ENCODE results near the gene SLC39A9. TPM values are rescaled to one million over a fixed set of nuclear protein-coding genes. Genes with fewer than 3 reads are reported as not detected.
A peak's percentile ranks its signal among the peaks of the same experiment; 100 is the strongest.
"Not testable (repeated sequence)": the region's sequence is repeated elsewhere in the genome, so short reads cannot be mapped to it uniquely, and the experiment has no call there.

Gene SLC39A9
- total and polyA plus RNA-seq, 2 of the 4 experiments (the other 2 are of a cell fraction), result 41.4 to 168 TPM

DNA sequence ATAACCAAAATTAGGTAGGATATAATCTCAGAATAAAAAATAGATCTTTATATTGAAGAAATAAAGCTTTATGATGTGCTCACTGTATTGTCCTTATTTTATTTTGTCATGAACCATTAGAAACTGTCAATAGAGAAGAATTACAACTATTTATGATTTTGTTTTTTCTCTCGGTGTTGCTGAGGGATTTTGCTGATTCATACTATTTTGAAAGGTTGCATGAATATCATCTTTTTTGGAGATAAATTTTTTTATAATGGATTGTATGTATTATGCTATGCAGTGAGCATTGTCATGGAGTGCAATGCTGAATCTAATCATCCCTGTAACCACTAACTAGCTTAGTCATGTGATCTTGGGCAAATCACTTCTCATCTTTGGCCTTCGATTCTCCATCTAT, 15.0 kb downstream of the SLC39A9 start:
- Histone ChIP-seq H3K27me3 (ENCODE audit: control insufficient read depth, insufficient read depth, low read length) (no peaks in the 10 kb centered on the region), H2BK120ac (ENCODE audit: low read depth, low read length) (no peak overlapping the region), H2AK5ac (ENCODE audit: low read depth, low read length) (no peak overlapping the region), H3K27ac (ENCODE audit: insufficient read depth, low read length) (no peak overlapping the region), H4K8ac (ENCODE audit: low read depth in 2 of 2, low read length in 2 of 2) (no peak overlapping the region), H3K14ac (replicated peaks; ENCODE audit: low read depth, low read length) (no peak overlapping the region), H3K23ac (ENCODE audit: low read depth, low read length) (no peak overlapping the region), H3K36me3 (ENCODE audit: control insufficient read depth, insufficient read depth, low read length) (no peaks in the 10 kb centered on the region), H3K4me1 (ENCODE audit: control insufficient read depth, insufficient read depth, low read length) (no peaks in the 10 kb centered on the region), H3K4ac (ENCODE audit: low read depth, low read length) (no peak overlapping the region), H2AK9ac (replicated peaks; ENCODE audit: low read depth, low read length, poor library complexity) (no peak overlapping the region), H3K9me1 (ENCODE audit: insufficient read depth, low read length) (no peaks in the 10 kb centered on the region; the same call in 1 of the 2 replicates), H3K18ac (ENCODE audit: low read depth, low read length) (no peak overlapping the region), H3K56ac (ENCODE audit: extremely low read depth, insufficient read depth, low read length) (no peak overlapping the region), H3K4me2 (ENCODE audit: low read depth, low read length) (no peak overlapping the region), H4K5ac (ENCODE audit: low read depth, low read length) (no peak overlapping the region), H2BK20ac (ENCODE audit: low read depth, low read length) (no peak overlapping the region), H3K9ac (ENCODE audit: low read depth, low read length) (no peak overlapping the region), H3K9me3 (ENCODE audit: control insufficient read depth, insufficient read depth, low read length) (peaks cover 2% of the 10 kb centered on the region; the same call in 1 of the 2 replicates), H2AFZ (replicated peaks; ENCODE audit: low read length, poor library complexity) (no peak overlapping the region), H2BK15ac (ENCODE audit: low read depth, low read length) (no peak overlapping the region), H2BK5ac (ENCODE audit: low read depth, low read length, poor library complexity, severe bottlenecking) (no peak overlapping the region), H4K20me1 (ENCODE audit: insufficient read depth, low read length) (peaks cover 32% of the 10 kb centered on the region), H3K4me3 (ENCODE audit: insufficient read depth, low read depth, low read length) (no peak overlapping the region), H4K91ac (ENCODE audit: insufficient read depth, low read depth, low read length) (no peak overlapping the region), H3K79me1 (ENCODE audit: low read depth in 1 of 2, low read length in 2 of 2) (peaks cover 17 to 47% of the 10 kb centered on the region in 2 experiments)
- ChIA-PET POLR2A (ENCODE audit: unreplicated experiment) (interaction anchor here (0.7 kb wide), 1 partner anchor 15 kb away, joined by 6 read pairs; the partner anchor contains the start of gene ERH), CTCF (interaction anchor here (0.6 to 0.7 kb wide), 2 partner anchors 15 to 67 kb away, joined by 3 read pairs; partner anchors contain the start of gene ERH)
- DNase-seq (no peak), ATAC-seq (ENCODE audit: low read depth) (no peak)
- TF ChIP-seq RAD21 (IDR thresholded peaks at IDR 0.05; ENCODE audit: low read length) (no peak), MAFK (IDR thresholded peaks at IDR 0.05; ENCODE audit: low read depth, low read length) (peak; percentile 81), POLR2A (IDR thresholded peaks at IDR 0.05; ENCODE audit: low read depth, low read length) (no peak), FOS (IDR thresholded peaks at IDR 0.05; ENCODE audit: low read depth, low read length) (no peak)
- TF ChIP-seq, protein P1, sequence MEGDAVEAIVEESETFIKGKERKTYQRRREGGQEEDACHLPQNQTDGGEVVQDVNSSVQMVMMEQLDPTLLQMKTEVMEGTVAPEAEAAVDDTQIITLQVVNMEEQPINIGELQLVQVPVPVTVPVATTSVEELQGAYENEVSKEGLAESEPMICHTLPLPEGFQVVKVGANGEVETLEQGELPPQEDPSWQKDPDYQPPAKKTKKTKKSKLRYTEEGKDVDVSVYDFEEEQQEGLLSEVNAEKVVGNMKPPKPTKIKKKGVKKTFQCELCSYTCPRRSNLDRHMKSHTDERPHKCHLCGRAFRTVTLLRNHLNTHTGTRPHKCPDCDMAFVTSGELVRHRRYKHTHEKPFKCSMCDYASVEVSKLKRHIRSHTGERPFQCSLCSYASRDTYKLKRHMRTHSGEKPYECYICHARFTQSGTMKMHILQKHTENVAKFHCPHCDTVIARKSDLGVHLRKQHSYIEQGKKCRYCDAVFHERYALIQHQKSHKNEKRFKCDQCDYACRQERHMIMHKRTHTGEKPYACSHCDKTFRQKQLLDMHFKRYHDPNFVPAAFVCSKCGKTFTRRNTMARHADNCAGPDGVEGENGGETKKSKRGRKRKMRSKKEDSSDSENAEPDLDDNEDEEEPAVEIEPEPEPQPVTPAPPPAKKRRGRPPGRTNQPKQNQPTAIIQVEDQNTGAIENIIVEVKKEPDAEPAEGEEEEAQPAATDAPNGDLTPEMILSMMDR (conservative IDR thresholded peaks at IDR 0.05; ENCODE audit: low read depth, low read length), result no peak
- TF ChIP-seq, protein P2, sequence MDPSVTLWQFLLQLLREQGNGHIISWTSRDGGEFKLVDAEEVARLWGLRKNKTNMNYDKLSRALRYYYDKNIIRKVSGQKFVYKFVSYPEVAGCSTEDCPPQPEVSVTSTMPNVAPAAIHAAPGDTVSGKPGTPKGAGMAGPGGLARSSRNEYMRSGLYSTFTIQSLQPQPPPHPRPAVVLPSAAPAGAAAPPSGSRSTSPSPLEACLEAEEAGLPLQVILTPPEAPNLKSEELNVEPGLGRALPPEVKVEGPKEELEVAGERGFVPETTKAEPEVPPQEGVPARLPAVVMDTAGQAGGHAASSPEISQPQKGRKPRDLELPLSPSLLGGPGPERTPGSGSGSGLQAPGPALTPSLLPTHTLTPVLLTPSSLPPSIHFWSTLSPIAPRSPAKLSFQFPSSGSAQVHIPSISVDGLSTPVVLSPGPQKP (IDR thresholded peaks at IDR 0.05; ENCODE audit: borderline replicate concordance, low read depth, low read length), result no peak
- dilution Hi-C loops (cut with HindIII; ENCODE audit: low sequenced_read_pairs, unreplicated experiment) (no loop called here), intact Hi-C loops (cut with micrococcal nuclease) (no loop called here), in situ Hi-C loops (cut with MboI; ENCODE audit: low sequenced_read_pairs) (no loop called here)
- no CpG with 5 or more reads among the region's 2 CpGs for WGBS, 2 experiments (ENCODE audit: extremely low coverage in 2 of 2, insufficient read length in 1 of 2)
- no TSS peak for BruUV-seq (replicated peaks)

DNA sequence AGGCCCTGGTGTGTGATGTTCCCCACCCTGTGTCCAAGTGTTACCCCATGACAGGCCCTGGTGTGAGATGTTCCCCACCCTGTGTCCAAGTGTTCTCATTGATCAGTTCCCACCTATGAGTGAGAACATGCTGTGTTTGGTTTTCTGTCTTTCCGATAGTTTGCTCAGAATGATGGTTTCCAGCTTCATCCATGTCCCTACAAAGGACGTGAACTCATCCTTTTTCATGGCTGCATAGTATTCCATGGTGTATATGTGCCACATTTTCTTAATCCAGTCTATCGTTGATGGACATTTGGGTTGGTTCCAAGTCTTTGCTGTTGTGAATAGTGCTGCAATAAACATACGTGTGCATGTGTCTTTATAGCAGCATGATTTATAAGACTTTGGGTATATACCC, 17.6 kb downstream of the SLC39A9 start:
- no CpG with 5 or more reads among the region's 4 CpGs for WGBS, 2 experiments (ENCODE audit: extremely low coverage in 2 of 2, insufficient read length in 1 of 2)
- H3K9me3 ChIP-seq (ENCODE audit: control insufficient read depth, insufficient read depth, low read length); H2BK120ac ChIP-seq (ENCODE audit: low read depth, low read length); H2BK5ac ChIP-seq (ENCODE audit: low read depth, low read length, poor library complexity, severe bottlenecking); H3K36me3 ChIP-seq (ENCODE audit: control insufficient read depth, insufficient read depth, low read length); H3K4me2 ChIP-seq (ENCODE audit: low read depth, low read length); H4K5ac ChIP-seq (ENCODE audit: low read depth, low read length); intact Hi-C loops (cut with micrococcal nuclease); H3K27me3 ChIP-seq (ENCODE audit: control insufficient read depth, insufficient read depth, low read length); H3K4me1 ChIP-seq (ENCODE audit: control insufficient read depth, insufficient read depth, low read length); ATAC-seq (ENCODE audit: low read depth); H3K27ac ChIP-seq (ENCODE audit: insufficient read depth, low read length); H2AFZ ChIP-seq (replicated peaks; ENCODE audit: low read length, poor library complexity); H3K9ac ChIP-seq (ENCODE audit: low read depth, low read length); H3K4ac ChIP-seq (ENCODE audit: low read depth, low read length); POLR2A ChIA-PET (ENCODE audit: unreplicated experiment); H3K23ac ChIP-seq (ENCODE audit: low read depth, low read length); H3K56ac ChIP-seq (ENCODE audit: extremely low read depth, insufficient read depth, low read length); H2AK9ac ChIP-seq (replicated peaks; ENCODE audit: low read depth, low read length, poor library complexity); CTCF ChIA-PET; H3K9me1 ChIP-seq (ENCODE audit: insufficient read depth, low read length); H2BK20ac ChIP-seq (ENCODE audit: low read depth, low read length); H3K18ac ChIP-seq (ENCODE audit: low read depth, low read length); H4K8ac ChIP-seq (ENCODE audit: low read depth in 2 of 2, low read length in 2 of 2); H3K4me3 ChIP-seq (ENCODE audit: insufficient read depth, low read depth, low read length); BruUV-seq (replicated peaks); DNase-seq; in situ Hi-C loops (cut with MboI; ENCODE audit: low sequenced_read_pairs); H2AK5ac ChIP-seq (ENCODE audit: low read depth, low read length); H2BK15ac ChIP-seq (ENCODE audit: low read depth, low read length); H4K91ac ChIP-seq (ENCODE audit: insufficient read depth, low read depth, low read length); dilution Hi-C loops (cut with HindIII; ENCODE audit: low sequenced_read_pairs, unreplicated experiment); H3K14ac ChIP-seq (replicated peaks; ENCODE audit: low read depth, low read length): not testable (repeated sequence)
- H4K20me1 ChIP-seq (ENCODE audit: insufficient read depth, low read length), result peaks cover 16% of the 10 kb centered on the region
- peaks cover 8 to 33% of the 10 kb centered on the region in 2 experiments for H3K79me1 ChIP-seq (ENCODE audit: low read depth in 1 of 2, low read length in 2 of 2)
